ENCODE results near the gene REV3L. TPM values are rescaled to one million over a fixed set of nuclear protein-coding genes. Genes with fewer than 3 reads are reported as not detected.
A peak's percentile ranks its signal among the peaks of the same experiment; 100 is the strongest.
"Not testable (repeated sequence)": the region's sequence is repeated elsewhere in the genome, so short reads cannot be mapped to it uniquely, and the experiment has no call there.

REV3L gene
- total and polyA plus RNA-seq, 4 donors = 3.8 to 17.7 (median 11.2) TPM

DNA sequence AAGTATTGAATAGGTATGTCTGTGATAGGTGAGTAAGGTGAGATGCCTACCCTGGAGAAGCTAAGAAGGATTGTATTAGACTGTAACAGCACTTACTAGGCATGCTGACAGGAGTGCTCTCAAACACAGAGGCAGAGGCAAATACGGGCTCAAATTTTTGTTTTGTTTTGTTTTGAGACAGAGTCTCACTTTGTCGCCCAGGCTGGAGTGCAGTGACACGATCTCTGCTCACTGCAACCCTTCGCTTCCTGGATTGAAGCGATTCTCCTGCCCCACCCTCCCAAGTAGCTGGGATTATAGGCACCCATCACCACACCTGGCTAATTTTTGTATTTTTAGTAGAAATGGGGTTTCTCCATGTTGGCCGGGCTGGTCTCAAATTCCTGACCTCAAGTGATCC, 31.5 kb upstream of the REV3L start:
- H3K36me3 ChIP-seq (ENCODE audit: control insufficient read depth in 4 of 4, insufficient read depth in 3 of 4, low read depth in 1 of 4, low read length in 3 of 4); H3K9me3 ChIP-seq (ENCODE audit: control insufficient read depth in 4 of 4, low read length in 3 of 4); H3K4me3 ChIP-seq (ENCODE audit: low read depth in 1 of 3, low read length in 3 of 3); H3K9ac ChIP-seq (ENCODE audit: low read depth in 1 of 2, low read length in 2 of 2); DNase-seq (ENCODE audit: low spot score); H3K27me3 ChIP-seq (ENCODE audit: control insufficient read depth in 4 of 4, insufficient read depth in 4 of 4, low read length in 3 of 4): not testable (repeated sequence)
- H3K4me1 ChIP-seq (ENCODE audit: control insufficient read depth in 4 of 4, insufficient read depth in 4 of 4, low read length in 3 of 4) = peaks cover 0 to 17% (median 3%) of the 10 kb centered on the region in 4 donors
- peak overlapping the region in 1 of 2 donors; percentile 53 for H3K27ac ChIP-seq (ENCODE audit: low read depth in 1 of 2, low read length in 2 of 2)
- peak in 1 of 2 donors; percentile 8 for TF ChIP-seq RAD21 (IDR thresholded peaks at IDR 0.05)
- 35% methylated on average over 6 of the region's 6 CpGs for WGBS

DNA sequence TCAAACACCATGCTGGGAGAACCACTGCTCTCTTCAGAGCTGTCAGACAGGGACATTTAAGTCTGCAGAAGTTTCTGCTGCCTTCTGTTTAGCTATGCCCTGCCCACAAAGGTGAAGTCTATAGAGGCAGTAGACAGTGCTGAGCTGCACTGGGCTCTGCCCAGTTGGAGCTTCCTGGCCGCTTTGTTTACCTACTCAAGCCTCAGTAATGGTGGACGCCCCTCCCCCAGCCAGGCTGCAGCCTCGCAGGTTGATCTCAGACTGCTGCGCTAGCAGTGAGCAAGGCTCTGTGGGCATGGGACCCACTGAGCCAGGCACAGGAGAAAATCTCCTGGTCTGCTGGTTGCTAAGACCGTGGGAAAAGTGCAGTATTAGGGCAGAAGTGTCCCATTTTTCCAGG, 24.2 kb upstream of the REV3L start:
- H3K9me3 ChIP-seq (ENCODE audit: control insufficient read depth in 4 of 4, low read length in 3 of 4); H3K36me3 ChIP-seq (ENCODE audit: control insufficient read depth in 4 of 4, insufficient read depth in 3 of 4, low read depth in 1 of 4, low read length in 3 of 4); H3K9ac ChIP-seq (ENCODE audit: low read depth in 1 of 2, low read length in 2 of 2); H3K4me3 ChIP-seq (ENCODE audit: low read depth in 1 of 3, low read length in 3 of 3); H3K27me3 ChIP-seq (ENCODE audit: control insufficient read depth in 4 of 4, insufficient read depth in 4 of 4, low read length in 3 of 4); H3K4me1 ChIP-seq (ENCODE audit: control insufficient read depth in 4 of 4, insufficient read depth in 4 of 4, low read length in 3 of 4); DNase-seq (ENCODE audit: low spot score); H3K27ac ChIP-seq (ENCODE audit: low read depth in 1 of 2, low read length in 2 of 2): not testable (repeated sequence)
- WGBS = 95% methylated on average over 5 of the region's 5 CpGs

DNA sequence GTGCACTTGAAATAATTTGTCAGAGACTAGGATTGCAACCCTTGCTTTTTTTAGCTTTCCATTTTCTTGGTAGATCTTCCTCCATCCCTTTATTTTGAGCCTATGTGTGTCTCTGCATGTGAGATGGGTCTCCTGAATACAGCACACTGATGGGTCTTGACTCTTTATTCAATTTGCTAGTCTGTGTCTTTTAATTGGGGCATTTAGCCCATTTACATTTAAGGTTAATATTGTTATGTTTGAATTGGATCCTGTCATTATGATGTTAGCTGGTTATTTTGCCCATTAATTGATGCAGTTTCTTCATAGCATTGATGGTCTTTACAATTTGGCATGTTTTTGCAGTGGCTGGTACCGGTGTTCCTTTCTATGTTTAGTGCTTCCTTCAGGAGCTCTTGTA, 22.5 kb upstream of the REV3L start:
- H3K36me3 ChIP-seq (ENCODE audit: control insufficient read depth in 4 of 4, insufficient read depth in 3 of 4, low read depth in 1 of 4, low read length in 3 of 4); H3K9ac ChIP-seq (ENCODE audit: low read depth in 1 of 2, low read length in 2 of 2); H3K9me3 ChIP-seq (ENCODE audit: control insufficient read depth in 4 of 4, low read length in 3 of 4); H3K27me3 ChIP-seq (ENCODE audit: control insufficient read depth in 4 of 4, insufficient read depth in 4 of 4, low read length in 3 of 4); DNase-seq (ENCODE audit: low spot score); H3K27ac ChIP-seq (ENCODE audit: low read depth in 1 of 2, low read length in 2 of 2); H3K4me1 ChIP-seq (ENCODE audit: control insufficient read depth in 4 of 4, insufficient read depth in 4 of 4, low read length in 3 of 4); H3K4me3 ChIP-seq (ENCODE audit: low read depth in 1 of 3, low read length in 3 of 3): not testable (repeated sequence)
- 59% methylated on average over 1 of the region's 1 CpG for WGBS

DNA sequence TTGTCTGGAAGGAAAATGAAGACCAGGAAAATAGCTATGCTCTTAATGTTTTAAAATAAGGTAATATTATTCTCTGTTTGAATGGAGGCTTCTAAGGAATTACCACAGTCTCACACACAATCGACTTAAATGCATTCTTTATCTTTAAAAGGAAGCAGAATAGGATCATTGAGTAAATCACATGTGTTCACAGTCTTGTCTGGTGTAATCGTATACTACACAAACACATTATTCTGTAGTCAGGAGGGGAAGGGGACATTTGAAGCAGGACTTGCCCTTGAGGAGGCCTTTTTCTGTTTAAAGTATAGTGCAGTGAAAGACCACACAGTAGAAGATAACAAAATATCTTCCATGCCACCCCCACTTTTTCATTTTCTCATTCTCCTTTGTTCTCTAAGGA, 20.6 kb upstream of the REV3L start:
- Histone ChIP-seq H3K4me1 (ENCODE audit: control insufficient read depth in 4 of 4, insufficient read depth in 4 of 4, low read length in 3 of 4) (no peaks in the 10 kb centered on the region), H3K9me3 (ENCODE audit: control insufficient read depth in 4 of 4, low read length in 3 of 4) (no peaks in the 10 kb centered on the region), H3K27ac (ENCODE audit: low read depth in 1 of 2, low read length in 2 of 2) (no peak overlapping the region), H3K27me3 (ENCODE audit: control insufficient read depth in 4 of 4, insufficient read depth in 4 of 4, low read length in 3 of 4) (no peaks in the 10 kb centered on the region), H3K4me3 (ENCODE audit: low read depth in 1 of 3, low read length in 3 of 3) (no peak overlapping the region), H3K36me3 (ENCODE audit: control insufficient read depth in 4 of 4, insufficient read depth in 3 of 4, low read depth in 1 of 4, low read length in 3 of 4) (no peaks in the 10 kb centered on the region), H3K9ac (ENCODE audit: low read depth in 1 of 2, low read length in 2 of 2) (no peak overlapping the region)
- DNase-seq (ENCODE audit: low spot score) = no peak
- 48% methylated on average over 2 of the region's 2 CpGs for WGBS
- TF ChIP-seq TAF1 (conservative IDR thresholded peaks at IDR 0.05) (no peak), GABPA (IDR thresholded peaks at IDR 0.05 in 1 of 2, conservative IDR thresholded peaks at IDR 0.05 in 1 of 2) (no peak), YY1 (IDR thresholded peaks at IDR 0.05) (no peak), JUND (IDR thresholded peaks at IDR 0.05) (no peak), FOXA2 (IDR thresholded peaks at IDR 0.05) (no peak), HNF4G (IDR thresholded peaks at IDR 0.05) (no peak), NR2F2 (IDR thresholded peaks at IDR 0.05) (no peak), HNF4A (conservative IDR thresholded peaks at IDR 0.05) (no peak), RXRA (IDR thresholded peaks at IDR 0.05) (no peak), FOXA1 (IDR thresholded peaks at IDR 0.05) (no peak)
- TF ChIP-seq, protein P1, sequence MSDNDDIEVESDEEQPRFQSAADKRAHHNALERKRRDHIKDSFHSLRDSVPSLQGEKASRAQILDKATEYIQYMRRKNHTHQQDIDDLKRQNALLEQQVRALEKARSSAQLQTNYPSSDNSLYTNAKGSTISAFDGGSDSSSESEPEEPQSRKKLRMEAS (IDR thresholded peaks at IDR 0.05) = no peak
- TF ChIP-seq, protein P2, sequence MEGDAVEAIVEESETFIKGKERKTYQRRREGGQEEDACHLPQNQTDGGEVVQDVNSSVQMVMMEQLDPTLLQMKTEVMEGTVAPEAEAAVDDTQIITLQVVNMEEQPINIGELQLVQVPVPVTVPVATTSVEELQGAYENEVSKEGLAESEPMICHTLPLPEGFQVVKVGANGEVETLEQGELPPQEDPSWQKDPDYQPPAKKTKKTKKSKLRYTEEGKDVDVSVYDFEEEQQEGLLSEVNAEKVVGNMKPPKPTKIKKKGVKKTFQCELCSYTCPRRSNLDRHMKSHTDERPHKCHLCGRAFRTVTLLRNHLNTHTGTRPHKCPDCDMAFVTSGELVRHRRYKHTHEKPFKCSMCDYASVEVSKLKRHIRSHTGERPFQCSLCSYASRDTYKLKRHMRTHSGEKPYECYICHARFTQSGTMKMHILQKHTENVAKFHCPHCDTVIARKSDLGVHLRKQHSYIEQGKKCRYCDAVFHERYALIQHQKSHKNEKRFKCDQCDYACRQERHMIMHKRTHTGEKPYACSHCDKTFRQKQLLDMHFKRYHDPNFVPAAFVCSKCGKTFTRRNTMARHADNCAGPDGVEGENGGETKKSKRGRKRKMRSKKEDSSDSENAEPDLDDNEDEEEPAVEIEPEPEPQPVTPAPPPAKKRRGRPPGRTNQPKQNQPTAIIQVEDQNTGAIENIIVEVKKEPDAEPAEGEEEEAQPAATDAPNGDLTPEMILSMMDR (IDR thresholded peaks at IDR 0.05; ENCODE audit: low read depth, low read length, missing input control) = no peak
- TF ChIP-seq, protein P3, sequence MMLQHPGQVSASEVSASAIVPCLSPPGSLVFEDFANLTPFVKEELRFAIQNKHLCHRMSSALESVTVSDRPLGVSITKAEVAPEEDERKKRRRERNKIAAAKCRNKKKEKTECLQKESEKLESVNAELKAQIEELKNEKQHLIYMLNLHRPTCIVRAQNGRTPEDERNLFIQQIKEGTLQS (IDR thresholded peaks at IDR 0.05) = no peak
- TF ChIP-seq, protein P4, sequence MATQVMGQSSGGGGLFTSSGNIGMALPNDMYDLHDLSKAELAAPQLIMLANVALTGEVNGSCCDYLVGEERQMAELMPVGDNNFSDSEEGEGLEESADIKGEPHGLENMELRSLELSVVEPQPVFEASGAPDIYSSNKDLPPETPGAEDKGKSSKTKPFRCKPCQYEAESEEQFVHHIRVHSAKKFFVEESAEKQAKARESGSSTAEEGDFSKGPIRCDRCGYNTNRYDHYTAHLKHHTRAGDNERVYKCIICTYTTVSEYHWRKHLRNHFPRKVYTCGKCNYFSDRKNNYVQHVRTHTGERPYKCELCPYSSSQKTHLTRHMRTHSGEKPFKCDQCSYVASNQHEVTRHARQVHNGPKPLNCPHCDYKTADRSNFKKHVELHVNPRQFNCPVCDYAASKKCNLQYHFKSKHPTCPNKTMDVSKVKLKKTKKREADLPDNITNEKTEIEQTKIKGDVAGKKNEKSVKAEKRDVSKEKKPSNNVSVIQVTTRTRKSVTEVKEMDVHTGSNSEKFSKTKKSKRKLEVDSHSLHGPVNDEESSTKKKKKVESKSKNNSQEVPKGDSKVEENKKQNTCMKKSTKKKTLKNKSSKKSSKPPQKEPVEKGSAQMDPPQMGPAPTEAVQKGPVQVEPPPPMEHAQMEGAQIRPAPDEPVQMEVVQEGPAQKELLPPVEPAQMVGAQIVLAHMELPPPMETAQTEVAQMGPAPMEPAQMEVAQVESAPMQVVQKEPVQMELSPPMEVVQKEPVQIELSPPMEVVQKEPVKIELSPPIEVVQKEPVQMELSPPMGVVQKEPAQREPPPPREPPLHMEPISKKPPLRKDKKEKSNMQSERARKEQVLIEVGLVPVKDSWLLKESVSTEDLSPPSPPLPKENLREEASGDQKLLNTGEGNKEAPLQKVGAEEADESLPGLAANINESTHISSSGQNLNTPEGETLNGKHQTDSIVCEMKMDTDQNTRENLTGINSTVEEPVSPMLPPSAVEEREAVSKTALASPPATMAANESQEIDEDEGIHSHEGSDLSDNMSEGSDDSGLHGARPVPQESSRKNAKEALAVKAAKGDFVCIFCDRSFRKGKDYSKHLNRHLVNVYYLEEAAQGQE (IDR thresholded peaks at IDR 0.05) = no peak
